Mesenteric fat pad (tissue), 1 donor: Measurements from ENCODE around the gene NBEAL1. TPM values are rescaled to one million over a fixed set of nuclear protein-coding genes. Genes with fewer than 3 reads are reported as not detected.
"Not testable (repeated sequence)": the region's sequence is repeated elsewhere in the genome, so short reads cannot be mapped to it uniquely, and the experiment has no call there.

Experiments
- DNase-seq: peaks from one replicate; pipeline ENCODE4 v3.0.0-alpha.2; 2020; ENCODE audit warnings: low spot score
- total RNA-seq: library from RNA; stranded (reverse); fragmentation: NEBNext Ultra II Directional; extraction: Animal tissue kit (Norgen Biotek cat#: 25700); gene quantifications from one replicate; pipeline ENCODE4 v1.2.1, GENCODE V29; 2021
- donor health status: DM: yes; HTN: yes; CAD: no.

The NBEAL1 gene
- total RNA-seq, 1 donor from 2014 or later: 64.8 TPM

DNA sequence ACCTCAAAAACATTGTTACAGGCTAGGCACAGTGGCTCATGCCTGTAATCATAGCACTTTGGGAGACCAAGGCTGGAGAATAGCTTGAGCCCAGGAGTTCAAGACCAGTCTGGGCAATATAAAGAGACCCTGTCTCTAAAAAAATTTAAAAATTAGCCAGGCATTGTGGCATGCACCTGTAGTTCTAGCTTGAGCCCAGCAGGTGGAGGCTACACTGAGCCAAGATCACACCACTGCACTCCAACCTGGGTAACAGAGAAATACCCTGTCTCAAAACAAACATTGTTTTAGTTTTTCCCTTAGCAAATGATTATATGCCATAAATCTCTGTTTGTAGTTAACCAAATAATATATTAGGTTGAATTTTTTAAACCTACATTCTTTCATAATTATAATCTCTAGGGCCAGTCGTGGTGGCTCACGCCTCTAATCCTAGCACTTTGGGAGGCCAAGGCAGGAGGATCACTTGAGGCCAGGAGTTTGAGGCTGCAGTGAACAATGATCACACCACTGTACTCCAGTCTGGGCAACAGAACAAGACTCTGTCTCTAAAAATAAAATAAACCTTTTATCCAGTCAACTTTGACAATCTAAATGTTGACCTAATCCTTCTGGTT lies 210.9 kb downstream of the NBEAL1 start:
- DNase-seq: no peak

DNA sequence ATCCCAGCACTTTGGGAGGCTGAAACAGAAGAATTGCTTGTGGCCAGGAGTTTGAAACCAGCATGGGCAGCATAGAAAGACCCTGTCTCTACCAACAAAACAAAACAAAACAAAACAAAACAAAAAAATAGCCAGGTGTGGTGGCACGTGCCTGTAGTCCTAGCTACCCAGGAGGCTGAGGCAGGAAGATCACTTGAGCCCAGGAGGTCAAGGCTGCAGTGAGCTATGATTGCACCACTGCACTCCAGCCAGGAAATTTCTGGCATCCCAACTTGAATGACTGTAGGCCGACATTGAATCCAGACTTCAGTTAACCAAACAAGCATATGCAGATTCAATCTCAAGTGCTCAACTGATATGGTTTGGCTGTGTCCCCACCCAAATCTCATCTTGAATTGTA lies 215.0 kb downstream of the NBEAL1 start:
- not testable (repeated sequence) for DNase-seq

DNA sequence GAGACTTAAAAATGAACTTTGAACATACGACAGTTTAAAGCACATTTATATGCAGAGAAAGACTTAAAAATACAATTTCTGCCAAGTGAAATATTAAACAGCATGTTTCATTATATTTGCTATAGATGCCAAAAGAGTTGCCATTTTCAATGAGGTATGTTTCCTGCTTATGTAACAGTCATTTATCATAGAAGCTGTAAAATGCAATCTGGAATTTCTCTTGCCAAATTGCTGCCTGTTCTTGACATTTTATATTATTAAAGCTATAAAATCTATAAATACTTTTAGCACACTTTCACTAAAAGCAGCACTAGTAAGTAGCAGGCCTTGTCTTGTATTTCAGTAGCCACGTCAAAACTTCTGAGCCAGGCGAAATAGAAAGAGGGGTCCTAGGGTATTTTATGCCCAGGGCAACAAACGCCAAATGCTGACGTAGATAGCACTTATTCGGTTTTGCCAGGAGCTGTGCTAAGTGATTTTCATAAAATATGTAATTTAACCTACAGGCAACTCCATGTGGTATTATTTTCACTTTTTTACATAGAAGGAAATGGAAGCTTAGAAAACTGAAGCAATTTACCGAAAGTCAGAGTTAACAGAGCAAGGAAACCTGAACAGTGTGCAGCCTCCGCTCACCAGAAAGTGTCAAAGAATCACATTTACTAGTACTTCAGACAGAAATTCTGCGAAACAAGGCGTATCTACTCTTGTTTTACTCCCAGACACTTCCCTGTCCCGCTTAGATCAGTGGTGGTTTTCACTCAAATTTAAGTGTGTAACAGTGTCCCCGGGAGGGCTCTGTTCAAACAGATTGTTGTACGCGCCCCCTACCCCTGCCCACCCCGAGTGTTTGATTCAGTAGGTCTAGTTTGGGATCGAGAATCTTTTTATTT lies 222.9 kb downstream of the NBEAL1 start:
- DNase-seq: no peak

DNA sequence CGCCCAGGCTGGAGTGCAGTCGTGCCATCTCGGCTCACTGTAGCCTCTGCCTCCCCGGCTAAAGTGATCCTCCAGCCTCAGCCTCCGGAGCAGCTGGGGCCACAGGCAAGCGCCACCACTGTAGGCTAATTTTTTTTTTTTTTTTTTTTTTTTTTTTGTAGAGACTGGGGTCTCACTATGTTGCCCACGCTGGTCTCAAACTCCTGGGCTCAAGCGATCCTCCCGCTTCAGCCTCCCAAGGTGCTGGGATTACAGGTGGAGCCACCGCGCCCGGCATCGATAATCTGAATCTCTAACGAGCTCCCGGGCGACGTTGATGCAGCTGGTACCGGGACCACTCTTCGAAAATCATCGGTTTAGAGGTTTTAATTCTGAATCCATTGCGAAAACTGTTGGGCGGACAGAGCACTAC lies 223.6 kb downstream of the NBEAL1 start:
- no peak for DNase-seq

DNA sequence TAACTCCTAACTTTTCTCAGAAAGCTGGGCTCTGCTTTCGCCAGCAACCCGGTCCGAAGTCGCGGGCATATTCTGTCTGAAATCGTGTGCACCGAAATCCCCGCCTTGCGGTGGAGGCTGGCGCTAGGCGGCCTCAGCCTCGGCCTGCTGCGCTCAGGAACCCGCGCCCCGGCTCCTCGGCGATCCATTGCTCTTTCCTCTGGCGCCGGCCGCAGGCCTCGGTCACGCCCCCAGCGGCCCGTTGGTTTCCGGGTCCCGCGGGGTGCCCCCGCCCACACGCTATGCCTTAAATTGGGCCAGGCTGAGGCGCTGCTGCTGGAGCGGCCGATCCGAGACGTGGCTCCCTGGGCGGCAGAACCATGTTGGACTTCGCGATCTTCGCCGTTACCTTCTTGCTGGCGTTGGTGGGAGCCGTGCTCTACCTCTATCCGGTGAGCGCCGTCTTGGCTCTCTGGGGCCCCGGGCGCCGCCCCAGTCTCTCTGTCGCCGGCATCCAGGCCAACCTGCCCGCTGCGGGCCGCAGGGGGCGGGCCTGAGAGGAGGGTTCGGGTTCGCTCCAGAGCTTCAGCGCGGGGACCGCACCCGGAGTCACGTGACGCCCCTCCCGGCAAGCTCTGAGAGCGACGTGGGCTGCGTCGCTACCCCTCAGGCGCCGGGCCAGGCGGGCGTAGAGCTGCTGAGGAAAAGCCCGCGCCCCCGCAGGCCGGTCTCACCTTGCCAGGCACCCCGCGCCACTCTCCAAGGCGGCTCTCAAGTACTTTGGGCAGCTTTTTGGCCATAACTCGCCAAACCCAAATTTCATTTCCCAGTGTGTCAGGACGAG lies 224.2 kb downstream of the NBEAL1 start, which contains the start of gene CYP20A1:
Gene CYP20A1, plus strand, starts transcription at position 315 of the 823 bp plus-strand sequence. Its CDS starts 45 bp downstream, at position 360.
- DNase-seq: peak; percentile 99

DNA sequence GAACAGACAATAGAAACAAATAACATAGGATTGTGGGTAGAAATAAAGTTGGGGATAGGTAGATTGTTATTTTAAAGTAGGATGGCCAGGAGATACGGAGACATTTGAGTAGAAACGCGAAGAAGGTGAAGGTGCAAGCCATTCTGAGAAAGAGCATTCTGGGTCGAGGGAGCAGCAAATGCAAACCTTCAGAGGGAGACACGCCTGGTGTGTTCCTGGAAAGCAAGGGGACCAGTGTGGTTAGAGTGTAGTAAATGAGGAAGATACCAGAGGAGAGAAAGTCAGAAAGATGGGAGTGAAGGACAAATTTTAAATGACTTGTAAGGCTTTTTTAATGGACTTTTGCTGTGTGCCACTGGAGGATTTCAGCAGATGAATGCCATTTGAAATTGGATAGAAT lies 225.8 kb downstream of the NBEAL1 start:
- no peak for DNase-seq

DNA sequence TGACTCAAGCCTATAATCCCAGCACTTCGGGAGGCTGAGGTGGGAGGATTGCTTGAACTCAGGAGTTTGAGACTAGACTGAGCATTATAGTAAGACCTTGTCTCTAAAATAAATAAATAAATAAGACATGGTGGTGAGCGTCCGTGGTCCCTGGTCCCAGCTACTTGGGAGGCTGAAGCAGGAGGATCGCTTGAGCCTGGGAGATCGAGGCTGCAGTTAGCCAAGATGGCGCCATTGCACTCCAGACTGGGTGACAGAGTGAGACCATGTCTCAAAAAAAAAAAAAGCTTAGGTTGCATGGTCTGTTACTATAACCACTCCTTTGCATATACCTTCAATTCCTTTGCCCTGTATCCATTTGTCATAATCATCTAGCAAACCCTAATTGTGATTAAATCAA lies 227.8 kb downstream of the NBEAL1 start:
- no peak for DNase-seq

DNA sequence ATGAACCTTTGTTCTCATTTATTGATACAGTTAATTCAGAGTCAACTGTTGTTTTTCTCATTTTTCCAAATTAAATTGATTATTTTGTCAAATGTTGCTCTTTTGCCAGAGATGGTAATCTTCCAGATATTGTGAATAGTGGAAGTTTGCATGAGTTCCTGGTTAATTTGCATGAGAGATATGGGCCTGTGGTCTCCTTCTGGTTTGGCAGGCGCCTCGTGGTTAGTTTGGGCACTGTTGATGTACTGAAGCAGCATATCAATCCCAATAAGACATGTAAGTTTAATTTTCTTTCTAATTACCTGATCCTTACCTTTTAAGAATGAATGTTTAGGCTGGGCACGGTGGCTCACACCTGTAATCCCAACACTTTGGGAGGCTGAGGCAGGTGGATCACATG lies 232.0 kb downstream of the NBEAL1 start:
- no peak for DNase-seq

DNA sequence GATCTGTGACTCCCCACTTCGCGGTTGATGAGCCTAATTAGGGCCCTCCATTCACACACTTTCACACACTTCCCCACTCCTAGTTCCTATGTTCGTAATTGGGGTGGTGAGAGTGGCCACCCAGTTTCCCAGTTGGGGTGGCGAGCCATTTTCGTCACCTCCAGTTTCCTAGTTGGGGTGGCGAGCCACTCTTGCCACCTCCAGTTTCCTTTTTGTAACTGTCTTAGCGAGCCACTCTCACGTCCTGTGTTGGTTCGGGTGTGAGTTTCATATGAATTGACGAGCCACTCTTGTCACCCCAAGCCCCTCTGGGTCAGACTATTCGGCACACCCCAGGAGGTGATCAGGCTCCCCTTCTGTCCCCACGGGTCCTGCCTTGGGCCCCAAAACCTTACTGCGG lies 238.1 kb downstream of the NBEAL1 start:
- no peak for DNase-seq

DNA sequence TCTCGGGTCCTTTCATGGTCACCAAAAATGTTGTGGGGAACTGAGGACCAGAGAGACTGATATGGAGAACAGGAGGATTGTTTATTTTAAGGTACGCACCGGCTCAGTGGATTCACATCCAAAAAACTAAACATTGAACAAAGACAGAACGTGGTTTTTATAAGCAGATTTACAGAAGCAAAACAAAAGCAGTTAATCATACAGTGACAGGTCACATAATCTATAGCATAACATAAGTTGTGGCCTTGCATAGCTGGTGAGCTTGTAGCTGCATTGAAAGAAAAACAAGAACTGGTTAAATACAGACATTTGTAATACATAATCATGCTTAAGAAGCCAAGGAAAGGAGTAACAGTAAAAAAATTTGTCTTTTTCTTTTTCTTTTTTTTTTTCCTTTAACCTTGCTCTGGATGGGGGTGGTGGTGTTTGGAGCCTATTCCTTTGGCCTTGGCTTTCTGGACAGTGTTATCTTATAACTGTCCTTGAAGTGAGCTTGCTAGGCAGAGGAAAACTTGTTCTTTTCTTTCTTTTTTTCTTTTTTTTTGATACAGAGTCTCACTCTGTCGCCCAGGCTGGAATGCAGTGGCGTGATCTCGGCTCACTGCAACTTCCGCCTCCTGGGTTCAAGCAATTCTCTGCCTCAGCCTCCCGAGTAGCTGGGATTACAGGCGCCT lies 238.9 kb downstream of the NBEAL1 start:
- not testable (repeated sequence) for DNase-seq

DNA sequence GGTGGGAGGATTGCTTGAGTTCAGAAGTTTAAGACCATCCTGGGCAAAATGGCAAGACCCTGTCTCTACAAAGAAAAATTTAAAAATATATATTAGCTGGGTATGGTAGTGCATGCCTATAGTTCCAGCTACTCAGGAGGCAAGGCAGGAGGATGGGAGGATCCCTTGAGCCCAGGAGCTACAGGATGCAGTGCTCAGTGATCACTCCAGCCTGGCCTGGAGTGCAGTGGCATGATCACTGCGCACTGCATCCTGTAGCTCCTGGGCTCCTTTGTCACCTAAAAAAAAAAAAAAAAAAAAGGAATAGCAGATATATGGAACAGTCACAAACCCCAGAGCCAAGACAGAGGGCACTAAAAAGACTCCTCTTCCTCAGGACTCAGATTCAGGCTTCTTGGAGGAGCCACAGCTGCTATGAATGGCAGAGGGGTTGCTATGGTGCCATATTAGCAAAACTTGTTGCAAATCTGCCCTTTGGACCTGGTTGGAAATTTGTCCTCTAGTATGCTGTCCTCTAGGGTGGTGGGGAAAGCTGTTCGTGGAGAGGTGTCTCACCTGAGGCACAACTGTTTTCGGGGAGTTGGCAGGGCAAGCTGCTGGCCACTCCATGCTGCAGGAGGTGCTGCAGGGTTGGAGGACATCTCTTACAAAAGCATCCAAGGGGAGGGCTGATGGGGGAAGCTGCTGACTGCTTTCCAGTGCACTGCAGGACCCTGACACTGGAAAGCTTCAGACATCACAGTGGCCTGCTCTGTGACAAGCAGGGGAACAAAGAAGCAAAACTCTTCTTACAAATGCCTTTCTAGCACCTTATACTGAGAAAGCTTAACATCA lies 246.9 kb downstream of the NBEAL1 start:
- DNase-seq: no peak

Other genes starting within 250 kb of the NBEAL1 start
- 5.3 TPM for gene ICA1L, start 143.1 kb upstream of the NBEAL1 start, total RNA-seq
- gene WDR12, start 103.2 kb upstream of the NBEAL1 start, total RNA-seq: 50.5 TPM
- 5.4 TPM for gene CARF, start 102.6 kb upstream of the NBEAL1 start, total RNA-seq
- 23.7 TPM for gene CYP20A1, start 224.1 kb downstream of the NBEAL1 start, total RNA-seq